Uterus (tissue), 2 donors: ENCODE data around the gene RFX3.

Experiments
- CTCF ChIP-seq, 4 experiments: fragments of 200-600 bp in 2 of 4; fragments of 450-650 bp in 2 of 4; sonication (generic) in 2 of 4; IDR thresholded peaks; one replicate each; pipeline ENCODE4 v1.5.1; 2016 to 2019; ENCODE audit warnings: antibody characterized with exemption in 4 of 4, mild to moderate bottlenecking in 2 of 4, moderate library complexity in 1 of 4
- POLR2A ChIP-seq, 2 donors: fragments of 450-650 bp; IDR thresholded peaks; one replicate each; pipeline ENCODE4 v1.6.1; 2016; ENCODE audit warnings: antibody characterized with exemption in 2 of 2, mild to moderate bottlenecking in 1 of 2, moderate library complexity in 1 of 2

GRCh38 chr9:3331801-3332200 lies 194.0 kb downstream of the RFX3 start:
- TF ChIP-seq POLR2A (IDR thresholded peaks at IDR 0.05) (no peak), CTCF (IDR thresholded peaks at IDR 0.05) (no peak)
